Left cardiac atrium (tissue), 4 donors: ENCODE data around the gene B4GALT5. TPM values are rescaled to one million over a fixed set of nuclear protein-coding genes. Genes with fewer than 3 reads are reported as not detected.
A peak's percentile ranks its signal among the peaks of the same experiment; 100 is the strongest.
"Not testable (repeated sequence)": the region's sequence is repeated elsewhere in the genome, so short reads cannot be mapped to it uniquely, and the experiment has no call there.

Source experiments
- ATAC-seq, 2 donors: fragments of 200-7000 bp; cut with Tn5 transposase; one replicate each; pipeline ENCODE4 v1.9.1; 2020; ENCODE audit warnings: mild to moderate bottlenecking in 2 of 2, moderate library complexity in 2 of 2
- DNase-seq: peaks from one replicate; pipeline ENCODE4 v3.0.0-alpha.2; 2020
- intact Hi-C, 2 donors: fragments of 100-400 bp; cut with DNase I; formaldehyde crosslinking; loops; one replicate each; pipeline versions ENCODE4 v1.14.1 to v1.15.1; 2022 to 2023
- total RNA-seq, 2 donors: library from RNA; stranded (reverse); fragmentation: NEBNext Ultra II Directional; extraction: Animal tissue kit (Norgen Biotek cat#: 25700); gene quantifications; one replicate each; pipeline ENCODE4 v1.2.1, GENCODE V29; 2021
- donor health status: DM: no; HTN: yes; CAD: no.
- donor health status: DM: no; HTN: yes; CAD: no; lungs with severe emphysema.
- donor health status: DM: yes; HTN: yes; CAD: no.
- donor health status: Dilated cardiomyopathy.

Gene B4GALT5
- total RNA-seq, 2 donors from 2014 or later: 24.1 to 32.6 TPM

- ATAC-seq, intact Hi-C loops, DNase-seq: not testable (repeated sequence)
These were observed 44.8 kb downstream of the B4GALT5 start for GRCh38 chr20:49668878-49669195.

- peak; percentile 50 for DNase-seq
- peak; percentile 82 to 90 for ATAC-seq
- intact Hi-C loops: no loop called here
These were observed 45.3 kb downstream of the B4GALT5 start for GRCh38 chr20:49668181-49668877.

- intact Hi-C loops: no loop called here
- DNase-seq (no peak), ATAC-seq (no peak)
These were observed 46.8 kb downstream of the B4GALT5 start for GRCh38 chr20:49666911-49667310.

GRCh38 chr20:49665796-49666195 lies 47.9 kb downstream of the B4GALT5 start:
- ATAC-seq: no peak
- intact Hi-C loops: no loop called here
- DNase-seq: no peak

GRCh38 chr20:49664612-49665313 lies 48.9 kb downstream of the B4GALT5 start:
- ATAC-seq (no peak), DNase-seq (no peak)
- intact Hi-C loops: no loop called here

GRCh38 chr20:49663112-49663511 lies 50.6 kb downstream of the B4GALT5 start:
- intact Hi-C loops: no loop called here
- ATAC-seq: no peak
- DNase-seq: no peak

GRCh38 chr20:49661560-49662329 lies 51.9 kb downstream of the B4GALT5 start:
- intact Hi-C loops: no loop called here
- ATAC-seq (no peak), DNase-seq (no peak)

GRCh38 chr20:49660912-49661311 lies 52.8 kb downstream of the B4GALT5 start:
- no peak for ATAC-seq
- intact Hi-C loops: no loop called here

GRCh38 chr20:49659056-49659455 lies 54.6 kb downstream of the B4GALT5 start:
- ATAC-seq (no peak), DNase-seq (no peak)
- intact Hi-C loops: no loop called here

More at GRCh38 chr20:49660912-49661311, 52.8 kb downstream of the B4GALT5 start:
- no peak for DNase-seq

- intact Hi-C loops: no loop called here
- ATAC-seq (no peak), DNase-seq (no peak)
These were observed 55.2 kb downstream of the B4GALT5 start for GRCh38 chr20:49658508-49658907.

- DNase-seq (no peak), ATAC-seq (peak; percentile 42 to 46)
- intact Hi-C loops: no loop called here
These were observed 56.4 kb downstream of the B4GALT5 start for GRCh38 chr20:49657118-49657901.

- intact Hi-C loops: no loop called here
- no peak for ATAC-seq
- DNase-seq: no peak
These were observed 57.4 kb downstream of the B4GALT5 start for GRCh38 chr20:49656304-49656703.

- intact Hi-C loops: no loop called here
- ATAC-seq (no peak), DNase-seq (no peak)
These were observed 59.7 kb downstream of the B4GALT5 start for GRCh38 chr20:49653925-49654434.

GRCh38 chr20:49649672-49650071 lies 64.0 kb downstream of the B4GALT5 start:
- intact Hi-C loops: no loop called here
- DNase-seq (no peak), ATAC-seq (no peak)

- ATAC-seq (no peak), DNase-seq (no peak)
- intact Hi-C loops: no loop called here
These were observed 66.1 kb downstream of the B4GALT5 start for GRCh38 chr20:49647550-49647949.

- intact Hi-C loops: no loop called here
- DNase-seq (no peak), ATAC-seq (no peak)
These were observed 67.2 kb downstream of the B4GALT5 start for GRCh38 chr20:49646528-49646927.

GRCh38 chr20:49646126-49646525 lies 67.6 kb downstream of the B4GALT5 start:
- intact Hi-C loops: no loop called here
- no peak for DNase-seq
- no peak for ATAC-seq

- intact Hi-C loops: no loop called here
- ATAC-seq (no peak), DNase-seq (no peak)
These were observed 68.6 kb downstream of the B4GALT5 start for GRCh38 chr20:49644980-49645565.

- intact Hi-C loops: no loop called here
- DNase-seq (no peak), ATAC-seq (no peak)
These were observed 70.9 kb downstream of the B4GALT5 start for GRCh38 chr20:49642816-49643215.
